SK-N-SH (cell line): Measurements from ENCODE around the gene ARHGAP27.

Source experiments
- EP300 ChIP-seq, 2 experiments: IDR thresholded peaks; 2 replicates each; pipeline versions ENCODE4 v1.4.0 to v1.6.1; 2012; ENCODE audit warnings: borderline replicate concordance in 1 of 2, low read depth in 1 of 2, low read length in 1 of 2
- EZH2phosphoT487 ChIP-seq: fragments of 200-600 bp; sonication (generic); IDR thresholded peaks from 2 replicates; pipeline ENCODE4 v1.6.1; 2017; ENCODE audit warnings: low read depth, mixed run types, mild to moderate bottlenecking, antibody characterized with exemption, moderate library complexity, borderline replicate concordance
- MEF2A ChIP-seq: IDR thresholded peaks from 2 replicates; pipeline ENCODE4 v1.4.0; 2012; ENCODE audit warnings: low read depth, borderline replicate concordance
- NRF1 ChIP-seq: IDR thresholded peaks from 2 replicates; pipeline ENCODE4 v1.6.1; 2012; ENCODE audit warnings: low read depth, mild to moderate bottlenecking, low read length
- POLR2AphosphoS5 ChIP-seq: IDR thresholded peaks from 2 replicates; pipeline ENCODE4 v1.6.1; 2012; ENCODE audit warnings: low read depth, low read length
- YY1 ChIP-seq: IDR thresholded peaks from 2 replicates; pipeline ENCODE4 v1.4.0; 2012; ENCODE audit warnings: low read depth, mild to moderate bottlenecking
- TF ChIP-seq, protein P1 (sequence below): IDR thresholded peaks from 2 replicates; pipeline ENCODE4 v1.6.1; 2012; ENCODE audit warnings: mild to moderate bottlenecking, low read depth, low read length, moderate library complexity
- TF ChIP-seq, protein P2 (sequence below): fragments of 200-600 bp; sonication (generic); IDR thresholded peaks from 2 replicates; pipeline ENCODE4 v1.6.1; 2017; ENCODE audit warnings: antibody characterized with exemption, mild to moderate bottlenecking, moderate library complexity
- TF ChIP-seq, protein P3 (sequence below): IDR thresholded peaks from 2 replicates; pipeline ENCODE4 v1.4.0; 2012; ENCODE audit warnings: low read depth, borderline replicate concordance

DNA sequence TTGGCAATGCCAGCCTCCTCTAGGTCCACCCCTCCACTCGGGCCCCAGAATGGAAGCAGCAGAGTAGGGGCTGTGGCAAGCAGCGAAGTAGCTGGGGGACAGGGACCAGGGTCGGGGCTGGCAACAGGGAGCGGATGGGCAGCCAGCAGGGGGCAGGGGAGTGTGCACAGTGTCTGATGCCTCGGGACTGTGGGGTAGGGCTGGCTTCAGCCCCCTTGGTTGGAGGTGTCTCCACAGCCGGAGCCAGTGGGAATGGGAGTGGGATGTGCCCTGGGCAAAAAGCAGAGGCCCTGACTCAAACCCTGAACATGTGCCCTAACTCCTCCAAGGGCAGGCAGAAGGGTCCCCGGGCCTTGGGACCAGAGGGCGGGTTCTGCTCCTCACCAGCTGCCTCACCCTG, 18.5 kb upstream of the ARHGAP27 start:
- TF ChIP-seq YY1 (no peak), EP300 (IDR thresholded peaks at IDR 0.05; ENCODE audit: borderline replicate concordance in 1 of 2, low read depth in 1 of 2, low read length in 1 of 2) (no peak), POLR2AphosphoS5 (no peak), NRF1 (no peak), MEF2A (no peak), EZH2phosphoT487 (no peak)
- TF ChIP-seq, protein P1, sequence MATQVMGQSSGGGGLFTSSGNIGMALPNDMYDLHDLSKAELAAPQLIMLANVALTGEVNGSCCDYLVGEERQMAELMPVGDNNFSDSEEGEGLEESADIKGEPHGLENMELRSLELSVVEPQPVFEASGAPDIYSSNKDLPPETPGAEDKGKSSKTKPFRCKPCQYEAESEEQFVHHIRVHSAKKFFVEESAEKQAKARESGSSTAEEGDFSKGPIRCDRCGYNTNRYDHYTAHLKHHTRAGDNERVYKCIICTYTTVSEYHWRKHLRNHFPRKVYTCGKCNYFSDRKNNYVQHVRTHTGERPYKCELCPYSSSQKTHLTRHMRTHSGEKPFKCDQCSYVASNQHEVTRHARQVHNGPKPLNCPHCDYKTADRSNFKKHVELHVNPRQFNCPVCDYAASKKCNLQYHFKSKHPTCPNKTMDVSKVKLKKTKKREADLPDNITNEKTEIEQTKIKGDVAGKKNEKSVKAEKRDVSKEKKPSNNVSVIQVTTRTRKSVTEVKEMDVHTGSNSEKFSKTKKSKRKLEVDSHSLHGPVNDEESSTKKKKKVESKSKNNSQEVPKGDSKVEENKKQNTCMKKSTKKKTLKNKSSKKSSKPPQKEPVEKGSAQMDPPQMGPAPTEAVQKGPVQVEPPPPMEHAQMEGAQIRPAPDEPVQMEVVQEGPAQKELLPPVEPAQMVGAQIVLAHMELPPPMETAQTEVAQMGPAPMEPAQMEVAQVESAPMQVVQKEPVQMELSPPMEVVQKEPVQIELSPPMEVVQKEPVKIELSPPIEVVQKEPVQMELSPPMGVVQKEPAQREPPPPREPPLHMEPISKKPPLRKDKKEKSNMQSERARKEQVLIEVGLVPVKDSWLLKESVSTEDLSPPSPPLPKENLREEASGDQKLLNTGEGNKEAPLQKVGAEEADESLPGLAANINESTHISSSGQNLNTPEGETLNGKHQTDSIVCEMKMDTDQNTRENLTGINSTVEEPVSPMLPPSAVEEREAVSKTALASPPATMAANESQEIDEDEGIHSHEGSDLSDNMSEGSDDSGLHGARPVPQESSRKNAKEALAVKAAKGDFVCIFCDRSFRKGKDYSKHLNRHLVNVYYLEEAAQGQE = no peak
- TF ChIP-seq, protein P2, sequence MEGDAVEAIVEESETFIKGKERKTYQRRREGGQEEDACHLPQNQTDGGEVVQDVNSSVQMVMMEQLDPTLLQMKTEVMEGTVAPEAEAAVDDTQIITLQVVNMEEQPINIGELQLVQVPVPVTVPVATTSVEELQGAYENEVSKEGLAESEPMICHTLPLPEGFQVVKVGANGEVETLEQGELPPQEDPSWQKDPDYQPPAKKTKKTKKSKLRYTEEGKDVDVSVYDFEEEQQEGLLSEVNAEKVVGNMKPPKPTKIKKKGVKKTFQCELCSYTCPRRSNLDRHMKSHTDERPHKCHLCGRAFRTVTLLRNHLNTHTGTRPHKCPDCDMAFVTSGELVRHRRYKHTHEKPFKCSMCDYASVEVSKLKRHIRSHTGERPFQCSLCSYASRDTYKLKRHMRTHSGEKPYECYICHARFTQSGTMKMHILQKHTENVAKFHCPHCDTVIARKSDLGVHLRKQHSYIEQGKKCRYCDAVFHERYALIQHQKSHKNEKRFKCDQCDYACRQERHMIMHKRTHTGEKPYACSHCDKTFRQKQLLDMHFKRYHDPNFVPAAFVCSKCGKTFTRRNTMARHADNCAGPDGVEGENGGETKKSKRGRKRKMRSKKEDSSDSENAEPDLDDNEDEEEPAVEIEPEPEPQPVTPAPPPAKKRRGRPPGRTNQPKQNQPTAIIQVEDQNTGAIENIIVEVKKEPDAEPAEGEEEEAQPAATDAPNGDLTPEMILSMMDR = peak; percentile 21; the same call in 1 of the 2 replicates
- TF ChIP-seq, protein P3, sequence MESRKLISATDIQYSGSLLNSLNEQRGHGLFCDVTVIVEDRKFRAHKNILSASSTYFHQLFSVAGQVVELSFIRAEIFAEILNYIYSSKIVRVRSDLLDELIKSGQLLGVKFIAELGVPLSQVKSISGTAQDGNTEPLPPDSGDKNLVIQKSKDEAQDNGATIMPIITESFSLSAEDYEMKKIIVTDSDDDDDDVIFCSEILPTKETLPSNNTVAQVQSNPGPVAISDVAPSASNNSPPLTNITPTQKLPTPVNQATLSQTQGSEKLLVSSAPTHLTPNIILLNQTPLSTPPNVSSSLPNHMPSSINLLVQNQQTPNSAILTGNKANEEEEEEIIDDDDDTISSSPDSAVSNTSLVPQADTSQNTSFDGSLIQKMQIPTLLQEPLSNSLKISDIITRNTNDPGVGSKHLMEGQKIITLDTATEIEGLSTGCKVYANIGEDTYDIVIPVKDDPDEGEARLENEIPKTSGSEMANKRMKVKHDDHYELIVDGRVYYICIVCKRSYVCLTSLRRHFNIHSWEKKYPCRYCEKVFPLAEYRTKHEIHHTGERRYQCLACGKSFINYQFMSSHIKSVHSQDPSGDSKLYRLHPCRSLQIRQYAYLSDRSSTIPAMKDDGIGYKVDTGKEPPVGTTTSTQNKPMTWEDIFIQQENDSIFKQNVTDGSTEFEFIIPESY = no peak
